Naive thymus-derived CD4-positive, alpha-beta T cell (primary cell): ENCODE results near the gene SLC6A16. TPM values are rescaled to one million over a fixed set of nuclear protein-coding genes. Genes with fewer than 3 reads are reported as not detected.

Experiments
- ATAC-seq: fragments of 150-1000 bp; cut with Tn5 transposase; 2 replicates; pipeline ENCODE4 v1.10.0; 2021; ENCODE audit warnings: mild to moderate bottlenecking, moderate library complexity
- CTCF ChIA-PET: fragments of 350-600 bp; sonication (Branson Sonifier 250); formaldehyde crosslinking; loops from one replicate; lab custom pipeline; 2021; ENCODE audit warnings: antibody characterized with exemption; lab: Charles Lee
- POLR2A ChIA-PET: fragments of 350-600 bp; sonication (Branson Sonifier 250); formaldehyde crosslinking; loops from one replicate; lab custom pipeline; 2021; ENCODE audit warnings: antibody characterized with exemption, inconsistent platforms; lab: Charles Lee
- DNase-seq, 9 donors: peaks; one replicate each; pipeline versions ENCODE4 v3.0.0 to v3.0.0-alpha.2; 2020 to 2022; ENCODE audit warnings: mixed read lengths in 1 of 9
- H3K27ac ChIP-seq: one replicate; pipeline ENCODE4 v1.7.0; 2013; ENCODE audit warnings: mild to moderate bottlenecking, low read depth, low read length, moderate library complexity
- H3K27me3 ChIP-seq, 2 donors: one replicate each; pipeline ENCODE4 v1.7.0; 2013; ENCODE audit warnings: low read length in 2 of 2, mild to moderate bottlenecking in 2 of 2, moderate library complexity in 2 of 2; ENCODE audit not compliant: control insufficient read depth in 2 of 2, insufficient read depth in 2 of 2
- H3K36me3 ChIP-seq, 3 experiments: 1 replicate in 2 of 3; 2 replicates in 1 of 3; pipeline ENCODE4 v1.7.0; 2013; ENCODE audit warnings: low read length in 3 of 3, mild to moderate bottlenecking in 3 of 3, moderate library complexity in 1 of 3; ENCODE audit not compliant: insufficient read depth in 3 of 3, control insufficient read depth in 2 of 3
- H3K4me1 ChIP-seq, 2 donors: one replicate each; pipeline ENCODE4 v1.7.0; 2013; ENCODE audit warnings: low read length in 2 of 2, mild to moderate bottlenecking in 2 of 2, moderate library complexity in 1 of 2; ENCODE audit not compliant: control insufficient read depth in 2 of 2, insufficient read depth in 2 of 2
- H3K4me3 ChIP-seq: 2 replicates; pipeline ENCODE4 v1.7.0; 2013; ENCODE audit warnings: mild to moderate bottlenecking, low read length
- H3K9me3 ChIP-seq, 3 experiments: 1 replicate in 2 of 3; 2 replicates in 1 of 3; pipeline ENCODE4 v1.7.0; 2013; ENCODE audit warnings: low read length in 3 of 3; ENCODE audit not compliant: control insufficient read depth in 2 of 3
- H3K27ac Mint-ChIP-seq, 9 donors: one replicate each; pipeline ENCODE4 v1.8.0; 2020 to 2022; ENCODE audit warnings: mixed read lengths in 9 of 9, mild to moderate bottlenecking in 8 of 9, moderate library complexity in 5 of 9, inconsistent platforms in 2 of 9
- H3K27me3 Mint-ChIP-seq, 5 donors: one replicate each; pipeline ENCODE4 v1.8.0; 2021 to 2022; ENCODE audit warnings: mixed read lengths in 5 of 5, mild to moderate bottlenecking in 1 of 5
- H3K36me3 Mint-ChIP-seq, 5 donors: one replicate each; pipeline ENCODE4 v1.8.0; 2020 to 2022; ENCODE audit warnings: mixed read lengths in 5 of 5, mild to moderate bottlenecking in 3 of 5, inconsistent platforms in 1 of 5
- H3K4me1 Mint-ChIP-seq, 7 donors: one replicate each; pipeline ENCODE4 v1.8.0; 2020 to 2022; ENCODE audit warnings: mixed read lengths in 7 of 7, mild to moderate bottlenecking in 3 of 7, inconsistent platforms in 1 of 7
- H3K4me3 Mint-ChIP-seq, 10 donors: one replicate each; pipeline ENCODE4 v1.8.0; 2020 to 2022; ENCODE audit warnings: mild to moderate bottlenecking in 10 of 10, mixed read lengths in 10 of 10, moderate library complexity in 6 of 10, inconsistent platforms in 2 of 10
- H3K9me3 Mint-ChIP-seq, 11 donors: one replicate each; pipeline ENCODE4 v1.8.0; 2020 to 2022; ENCODE audit warnings: mixed read lengths in 11 of 11, mild to moderate bottlenecking in 4 of 11, inconsistent platforms in 1 of 11, moderate library complexity in 1 of 11
- intact Hi-C, 2 donors: fragments of 100-400 bp; cut with micrococcal nuclease; formaldehyde crosslinking; loops; one replicate each; pipeline ENCODE4 v1.15.1; 2023
- polyA plus RNA-seq, 2 donors: library from polyadenylated mRNA; unstranded; fragments of 300-500 nt; fragmentation: Illumina TruSeq; gene quantifications; one replicate each; pipeline ENCODE4 v1.2.3, GENCODE V29; 2021
- total RNA-seq, 6 experiments: library from RNA in 5 of 6; stranded (reverse) in 5 of 6; gene quantifications; 1 replicate in 5 of 6; 2 replicates in 1 of 6; pipeline ENCODE4 v1.2.3 and lab custom pipeline; 2021 to 2026

SLC6A16 gene
- total and polyA plus RNA-seq, 7 experiments from 2014 or later, result 1.6 to 6.1 (median 4.1) TPM

DNA sequence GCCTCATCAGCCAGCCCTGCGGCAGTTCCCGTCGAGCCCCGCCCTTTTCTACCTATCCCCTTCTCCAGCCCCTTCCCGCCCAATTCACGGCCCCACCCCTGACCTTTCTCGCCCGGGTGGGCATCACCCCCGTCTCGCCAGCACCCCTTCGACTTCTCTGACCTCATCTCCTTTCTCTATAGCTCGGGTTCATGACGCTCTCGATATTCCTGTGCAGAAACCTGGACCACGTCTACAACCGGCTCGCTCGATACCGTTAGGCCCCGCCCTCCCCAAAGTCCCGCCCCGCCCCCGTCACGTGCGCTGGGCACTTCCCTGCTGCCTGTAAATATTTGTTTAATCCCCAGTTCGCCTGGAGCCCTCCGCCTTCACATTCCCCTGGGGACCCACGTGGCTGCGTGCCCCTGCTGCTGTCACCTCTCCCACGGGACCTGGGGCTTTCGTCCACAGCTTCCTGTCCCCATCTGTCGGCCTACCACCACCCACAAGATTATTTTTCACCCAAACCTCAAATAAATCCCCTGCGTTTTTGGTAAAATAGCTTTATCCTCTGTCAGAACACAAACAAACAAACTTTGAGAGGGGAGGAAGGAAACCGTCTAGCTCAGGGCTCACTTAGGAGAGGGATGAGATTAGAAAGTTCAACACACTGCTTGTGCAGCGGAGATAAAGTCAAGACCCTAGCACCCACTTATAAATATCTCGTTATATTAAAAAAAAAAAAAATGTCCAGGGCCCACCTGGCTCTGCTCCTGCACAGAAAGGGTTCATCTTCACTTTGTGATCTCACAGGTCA, 15.3 kb upstream of the SLC6A16 start:
- Histone ChIP-seq H3K27ac (peak overlapping the region; percentile 54), H3K4me1 (peaks cover 17 to 26% of the 10 kb centered on the region in 2 donors), H3K9me3 (no peaks in the 10 kb centered on the region), H3K4me3 (no peak overlapping the region), H3K27me3 (no peaks in the 10 kb centered on the region), H3K36me3 (peaks cover 0 to 51% (median 0%) of the 10 kb centered on the region in 3 experiments)
- intact Hi-C loops, result no loop called here
- ATAC-seq (peak; percentile 25), DNase-seq (no peak)
- POLR2A ChIA-PET, result interaction anchor here (1.0 kb wide), 1 partner anchor 331 kb away, joined by 3 read pairs; no protein-coding TSS in a partner anchor
- Mint-ChIP-seq H3K4me1 (peaks cover 24 to 59% (median 41%) of the 10 kb centered on the region in 7 donors), H3K27me3 (no peaks in the 10 kb centered on the region), H3K9me3 (no peaks in the 10 kb centered on the region), H3K36me3 (peaks cover 0 to 35% (median 25%) of the 10 kb centered on the region in 5 donors), H3K27ac (peak overlapping the region; percentile 10 to 88 (median 74)), H3K4me3 (peak overlapping the region in 4 of 10 donors; percentile 12 to 56 (median 36))
- CTCF ChIA-PET, result no interaction called here

DNA sequence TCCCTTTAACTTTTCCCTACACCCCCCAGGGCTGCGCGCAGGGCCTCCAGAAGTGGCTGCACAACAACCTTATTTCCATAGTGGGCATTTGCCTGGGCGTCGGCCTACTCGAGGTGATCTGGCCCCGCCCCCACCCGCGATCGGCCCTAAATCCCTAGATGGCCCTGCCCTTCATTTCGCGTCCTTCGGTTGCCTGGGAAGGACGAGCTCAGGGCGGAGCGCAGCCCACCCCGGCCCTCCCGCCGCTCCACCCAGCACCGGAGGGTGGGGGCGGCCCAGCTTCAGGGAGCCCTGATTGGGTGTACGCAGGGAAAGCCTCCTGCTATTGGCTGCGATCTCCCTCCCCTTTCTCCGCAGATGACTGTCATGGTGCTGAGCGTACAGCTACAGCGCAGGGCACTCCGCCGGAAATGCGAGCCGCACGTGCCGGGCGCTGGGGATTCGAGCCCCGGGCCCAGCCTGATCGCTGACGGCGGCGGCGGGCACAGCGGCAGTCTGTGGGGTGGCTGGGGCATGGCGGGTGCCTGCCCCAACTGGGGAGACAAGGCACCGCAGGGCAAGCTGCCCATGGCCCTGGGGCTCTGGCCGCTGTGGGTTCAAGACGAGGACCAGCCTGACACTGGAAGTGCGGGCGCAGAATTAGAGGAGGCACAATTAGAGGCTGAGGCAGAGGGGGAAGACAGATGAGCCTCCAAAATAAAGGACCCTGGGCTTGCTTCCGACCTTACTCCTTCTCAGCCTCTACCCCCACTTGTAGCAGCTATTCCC, 14.5 kb upstream of the SLC6A16 start:
- ATAC-seq (no peak), DNase-seq (peak in 1 of 9 donors; percentile 15)
- Histone ChIP-seq H3K27me3 (no peaks in the 10 kb centered on the region), H3K9me3 (no peaks in the 10 kb centered on the region), H3K27ac (no peak overlapping the region), H3K4me3 (no peak overlapping the region), H3K4me1 (peaks cover 24 to 33% of the 10 kb centered on the region in 2 donors), H3K36me3 (peaks cover 0 to 51% (median 0%) of the 10 kb centered on the region in 3 experiments)
- H3K4me1 Mint-ChIP-seq, result peaks cover 24 to 59% (median 43%) of the 10 kb centered on the region in 7 donors
- H3K36me3 Mint-ChIP-seq, result peaks cover 0 to 34% (median 25%) of the 10 kb centered on the region in 5 donors
- no peaks in the 10 kb centered on the region for H3K9me3 Mint-ChIP-seq
- intact Hi-C loops, result loop anchor here in 1 of 2 donors (10.0 kb wide), 1 partner anchor 525 kb away; the partner anchor contains the start of gene PNKP
- H3K4me3 Mint-ChIP-seq, result peak overlapping the region in 2 of 10 donors; percentile 56 to 65
- H3K27ac Mint-ChIP-seq, result peak overlapping the region in 4 of 9 donors; percentile 11 to 88 (median 79)
- POLR2A ChIA-PET, result no interaction called here
- CTCF ChIA-PET, result no interaction called here
- no peaks in the 10 kb centered on the region for H3K27me3 Mint-ChIP-seq

DNA sequence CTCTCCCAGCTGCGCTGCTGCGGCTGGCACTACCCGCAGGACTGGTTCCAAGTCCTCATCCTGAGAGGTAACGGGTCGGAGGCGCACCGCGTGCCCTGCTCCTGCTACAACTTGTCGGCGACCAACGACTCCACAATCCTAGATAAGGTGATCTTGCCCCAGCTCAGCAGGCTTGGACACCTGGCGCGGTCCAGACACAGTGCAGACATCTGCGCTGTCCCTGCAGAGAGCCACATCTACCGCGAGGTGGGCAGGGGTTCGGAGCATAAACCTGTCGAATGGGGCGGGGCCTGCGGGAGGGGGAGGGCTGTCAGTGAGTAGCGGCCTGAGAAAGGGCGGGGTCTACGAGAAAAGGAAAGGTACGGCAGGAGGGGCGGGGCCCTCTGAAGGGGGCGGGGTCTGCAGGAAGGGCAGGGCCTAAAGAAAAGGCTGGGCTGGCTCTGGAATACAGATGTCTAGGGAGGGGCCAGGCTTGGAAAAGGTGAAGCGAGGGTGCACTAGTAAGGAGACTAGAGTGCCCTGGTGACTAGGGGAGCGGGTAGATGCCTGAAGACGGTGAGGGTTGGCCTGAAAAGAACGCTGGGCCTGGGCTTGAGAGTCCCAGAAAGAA, 13.8 kb upstream of the SLC6A16 start:
- peak overlapping the region in 3 of 10 donors; percentile 54 to 65 (median 61) for H3K4me3 Mint-ChIP-seq
- H3K9me3 Mint-ChIP-seq, result no peaks in the 10 kb centered on the region
- H3K4me1 ChIP-seq, result peaks cover 31 to 38% of the 10 kb centered on the region in 2 donors
- H3K27ac ChIP-seq, result no peak overlapping the region
- H3K36me3 Mint-ChIP-seq, result peaks cover 0 to 34% (median 25%) of the 10 kb centered on the region in 5 donors
- peak overlapping the region in 4 of 9 donors; percentile 56 to 81 (median 70) for H3K27ac Mint-ChIP-seq
- H3K27me3 Mint-ChIP-seq, result no peaks in the 10 kb centered on the region
- POLR2A ChIA-PET, result no interaction called here
- CTCF ChIA-PET, result no interaction called here
- no peaks in the 10 kb centered on the region for H3K9me3 ChIP-seq
- peaks cover 30 to 66% (median 49%) of the 10 kb centered on the region in 7 donors for H3K4me1 Mint-ChIP-seq
- no peak for ATAC-seq
- intact Hi-C loops, result loop anchor here in 1 of 2 donors (10.0 kb wide), 1 partner anchor 526 kb away; the partner anchor contains the start of gene PNKP
- no peak overlapping the region for H3K4me3 ChIP-seq
- H3K36me3 ChIP-seq, result peaks cover 0 to 51% (median 0%) of the 10 kb centered on the region in 3 experiments
- peak in 1 of 9 donors; percentile 23 for DNase-seq
- H3K27me3 ChIP-seq, result no peaks in the 10 kb centered on the region

DNA sequence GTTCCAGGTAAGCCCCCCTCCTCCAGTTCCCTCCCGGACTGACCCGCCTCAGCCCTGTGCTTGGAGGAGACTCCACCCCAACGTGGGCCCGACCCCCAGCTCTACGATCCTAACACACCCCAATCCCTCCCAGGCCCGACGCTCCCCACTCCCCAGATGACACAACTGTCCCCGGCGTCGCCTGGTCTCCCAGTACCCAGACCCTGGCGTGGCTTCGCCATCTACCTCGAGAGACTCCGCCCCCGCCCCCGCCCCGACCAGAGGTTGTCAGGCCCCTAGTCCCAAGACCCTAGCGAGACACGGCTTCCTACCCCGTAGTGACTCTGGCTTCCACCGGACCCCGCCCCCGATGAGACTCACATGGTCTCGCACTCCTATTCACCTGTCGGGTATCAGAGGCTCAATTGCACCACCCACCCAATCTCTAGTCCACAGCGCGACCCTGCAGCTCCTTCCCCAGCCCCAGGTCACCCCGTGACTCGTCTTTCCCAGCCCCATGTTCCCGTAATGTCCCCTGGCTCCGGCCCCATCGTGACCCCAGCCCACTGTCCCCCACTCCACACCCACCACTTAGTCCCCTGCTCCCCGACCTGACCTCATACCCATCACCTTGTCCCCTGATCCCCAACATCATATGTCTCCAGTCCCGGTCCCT, 13.2 kb upstream of the SLC6A16 start:
- Mint-ChIP-seq H3K4me3 (peak overlapping the region in 2 of 10 donors; percentile 61 to 65), H3K27me3 (no peaks in the 10 kb centered on the region), H3K9me3 (no peaks in the 10 kb centered on the region), H3K27ac (peak overlapping the region in 5 of 9 donors; percentile 56 to 96 (median 74)), H3K36me3 (peaks cover 0 to 34% (median 25%) of the 10 kb centered on the region in 5 donors), H3K4me1 (peaks cover 36 to 72% (median 55%) of the 10 kb centered on the region in 7 donors)
- ChIA-PET CTCF (no interaction called here), POLR2A (no interaction called here)
- intact Hi-C loops, result loop anchor here in 1 of 2 donors (10.0 kb wide), 1 partner anchor 527 kb away; the partner anchor contains the start of gene PNKP
- Histone ChIP-seq H3K9me3 (no peaks in the 10 kb centered on the region), H3K27me3 (no peaks in the 10 kb centered on the region), H3K36me3 (peaks cover 0 to 51% (median 0%) of the 10 kb centered on the region in 3 experiments), H3K4me1 (peaks cover 37 to 45% of the 10 kb centered on the region in 2 donors), H3K27ac (peak overlapping the region; percentile 86), H3K4me3 (no peak overlapping the region)
- no peak for ATAC-seq
- DNase-seq, result no peak

DNA sequence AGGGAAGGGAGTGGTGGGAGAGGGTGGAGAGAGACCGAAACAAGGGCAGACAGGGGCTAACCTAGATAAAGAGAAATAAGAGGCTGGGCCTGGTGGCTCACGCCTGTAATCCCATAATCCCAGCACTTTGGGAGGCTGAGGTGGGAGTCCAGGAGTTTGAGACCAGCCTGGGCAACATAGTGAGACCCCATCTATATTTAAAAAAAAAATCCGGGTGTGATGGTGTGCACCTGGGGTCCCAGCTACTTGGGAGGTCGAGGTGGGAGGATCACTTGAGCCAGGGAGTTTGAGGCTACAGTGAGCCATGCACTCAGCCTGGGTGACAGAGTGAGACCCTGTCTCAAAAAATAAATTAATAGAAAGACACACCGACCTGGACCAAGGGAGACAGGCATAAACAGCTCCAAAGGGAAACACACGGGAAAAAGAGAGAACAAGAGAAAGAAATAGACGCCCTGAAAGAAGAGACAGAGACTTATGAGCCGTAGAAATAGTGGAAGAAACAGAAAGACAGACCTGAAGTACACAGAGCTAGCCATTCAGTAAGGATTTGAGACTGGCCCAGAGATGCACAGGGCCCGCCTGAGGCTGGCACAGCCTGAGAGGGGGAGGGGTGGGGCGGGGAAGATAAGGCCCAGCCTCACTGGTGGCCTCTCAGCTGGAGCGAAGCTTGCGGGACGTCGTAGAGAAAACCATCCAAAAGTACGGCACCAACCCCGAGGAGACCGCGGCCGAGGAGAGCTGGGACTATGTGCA, 12.5 kb upstream of the SLC6A16 start:
- peak overlapping the region; percentile 65 to 100 (median 99) for H3K27ac Mint-ChIP-seq
- CTCF ChIA-PET, result no interaction called here
- no peaks in the 10 kb centered on the region for H3K27me3 ChIP-seq

More for the DNA sequence above, 12.5 kb upstream of the SLC6A16 start:
- intact Hi-C loops, result loop anchor here in 1 of 2 donors (10.0 kb wide), 1 partner anchor 527 kb away; the partner anchor contains the start of gene PNKP
- H3K36me3 Mint-ChIP-seq, result peaks cover 0 to 28% (median 20%) of the 10 kb centered on the region in 5 donors
- H3K4me3 ChIP-seq, result no peak overlapping the region
- no peaks in the 10 kb centered on the region for H3K9me3 Mint-ChIP-seq
- no peaks in the 10 kb centered on the region for H3K27me3 Mint-ChIP-seq
- DNase-seq, result peak in 1 of 9 donors; percentile 16
- peak overlapping the region; percentile 42 to 100 (median 98) for H3K4me3 Mint-ChIP-seq
- POLR2A ChIA-PET, result interaction anchor here (1.1 kb wide), 1 partner anchor 8 kb away, joined by 3 read pairs; no protein-coding TSS in a partner anchor
- peaks cover 42 to 74% (median 61%) of the 10 kb centered on the region in 7 donors for H3K4me1 Mint-ChIP-seq
- no peaks in the 10 kb centered on the region for H3K9me3 ChIP-seq
- ATAC-seq, result no peak
- peak overlapping the region; percentile 86 for H3K27ac ChIP-seq
- H3K36me3 ChIP-seq, result peaks cover 0 to 51% (median 0%) of the 10 kb centered on the region in 3 experiments
- peaks cover 39 to 47% of the 10 kb centered on the region in 2 donors for H3K4me1 ChIP-seq
